SK-N-SH (cell line): ENCODE results near the gene CNTNAP5. TPM values are rescaled to one million over a fixed set of nuclear protein-coding genes. Genes with fewer than 3 reads are reported as not detected.

Experiments
- CTCF ChIA-PET: fragments of 300-600, 350-600 bp; formaldehyde crosslinking; extraction: SDS; loops from one replicate; lab custom pipeline; 2021; lab: Yijun Ruan, JAX
- POLR2A ChIA-PET: fragments of 350-600 bp; sonication (Branson Sonifier 250); formaldehyde crosslinking; extraction: SDS; loops from one replicate; lab custom pipeline; 2020; ENCODE audit warnings: antibody characterized with exemption, inconsistent platforms; lab: Yijun Ruan, JAX
- DNase-seq: peaks from one replicate; pipeline ENCODE4 v3.0.0; 2012
- H2AFZ ChIP-seq: fragments of 200-600 bp; sonication (generic); 2 replicates; pipeline ENCODE4 v1.8.1; 2016; ENCODE audit warnings: antibody characterized with exemption, mild to moderate bottlenecking, low read depth
- H3F3A ChIP-seq: fragments of 200-600 bp; sonication (generic); replicated peaks from 2 replicates; pipeline ENCODE3; 2016; ENCODE audit warnings: antibody characterized with exemption, mild to moderate bottlenecking; ENCODE audit not compliant: insufficient read depth
- H3K27ac ChIP-seq, 2 experiments: fragments of 200-500 bp in 1 of 2; fragments of 200-600 bp in 1 of 2; sonication (Bioruptor generic) in 1 of 2; sonication (generic), shearing (Covaris generic) in 1 of 2; 2 replicates each; pipeline versions ENCODE4 v1.5.1 to v1.6.1; 2014 to 2016; ENCODE audit warnings: low read depth in 2 of 2, inconsistent platforms in 1 of 2, low read length in 1 of 2, mild to moderate bottlenecking in 1 of 2, mixed read lengths in 1 of 2
- H3K27me3 ChIP-seq: fragments of 200-600 bp; sonication (generic), shearing (Covaris generic); 2 replicates; pipeline ENCODE4 v1.6.1; 2016; ENCODE audit warnings: mixed run types; ENCODE audit not compliant: insufficient read depth
- H3K36me3 ChIP-seq, 2 experiments: fragments of 200-500 bp in 1 of 2; fragments of 200-600 bp in 1 of 2; sonication (Bioruptor generic) in 1 of 2; sonication (generic) in 1 of 2; replicated peaks in 1 of 2; 2 replicates each; pipeline versions ENCODE3 to v1.5.1; 2014 to 2016; ENCODE audit warnings: low read length in 1 of 2, mild to moderate bottlenecking in 1 of 2; ENCODE audit not compliant: insufficient read depth in 2 of 2, control insufficient read depth in 1 of 2
- H3K4me1 ChIP-seq, 2 experiments: fragments of 200-500 bp in 1 of 2; fragments of 200-600 bp in 1 of 2; sonication (Bioruptor generic) in 1 of 2; sonication (generic), shearing (Covaris generic) in 1 of 2; 2 replicates each; pipeline versions ENCODE4 v1.5.1 to v1.6.1; 2014 to 2016; ENCODE audit warnings: low read depth in 1 of 2, low read length in 1 of 2, mixed run types in 1 of 2; ENCODE audit not compliant: insufficient read depth in 2 of 2, control insufficient read depth in 1 of 2
- H3K4me2 ChIP-seq: fragments of 200-600 bp; sonication (generic), shearing (Covaris generic); 2 replicates; pipeline ENCODE4 v1.6.1; 2017; ENCODE audit warnings: mixed run types
- H3K4me3 ChIP-seq, 2 experiments: fragments of 200-500 bp in 1 of 2; fragments of 200-600 bp in 1 of 2; sonication (Bioruptor generic) in 1 of 2; sonication (generic), shearing (Covaris generic) in 1 of 2; 2 replicates each; pipeline versions ENCODE4 v1.5.1 to v1.8.1; 2014 to 2016; ENCODE audit warnings: low read depth in 2 of 2, inconsistent platforms in 1 of 2, low read length in 1 of 2, mild to moderate bottlenecking in 1 of 2, mixed read lengths in 1 of 2, moderate library complexity in 1 of 2
- H3K79me2 ChIP-seq: fragments of 200-600 bp; sonication (generic); 2 replicates; pipeline ENCODE4 v1.8.1; 2017; ENCODE audit warnings: mild to moderate bottlenecking; ENCODE audit not compliant: insufficient read depth
- H3K9ac ChIP-seq: fragments of 200-600 bp; sonication (generic); 2 replicates; pipeline ENCODE4 v1.6.1; 2017; ENCODE audit warnings: mixed run types
- H3K9me2 ChIP-seq: fragments of 200-600 bp; sonication (generic); 2 replicates; pipeline ENCODE4 v1.6.1; 2017; ENCODE audit warnings: mixed run types
- H3K9me3 ChIP-seq: fragments of 200-600 bp; sonication (generic); 2 replicates; pipeline ENCODE4 v1.6.1; 2017; ENCODE audit warnings: mixed run types, mild to moderate bottlenecking, moderate library complexity
- H4K20me1 ChIP-seq: fragments of 200-600 bp; sonication (generic); 2 replicates; pipeline ENCODE4 v1.6.1; 2017; ENCODE audit warnings: mild to moderate bottlenecking, mixed run types; ENCODE audit not compliant: insufficient read depth
- CHD2 ChIP-seq: fragments of 150-350 bp; IDR thresholded peaks from 2 replicates; pipeline ENCODE4 v1.6.1; 2018; ENCODE audit warnings: low read length; ENCODE audit not compliant: partially characterized antibody
- ELF1 ChIP-seq: IDR thresholded peaks from 2 replicates; pipeline ENCODE4 v1.4.0; 2012
- FOSL2 ChIP-seq: IDR thresholded peaks from 2 replicates; pipeline ENCODE4 v1.4.0; 2012; ENCODE audit warnings: low read depth, mild to moderate bottlenecking, moderate library complexity, borderline replicate concordance
- FOXJ3 ChIP-seq: sonication (generic); formaldehyde crosslinking; IDR thresholded peaks from 2 replicates; pipeline ENCODE4 v1.5.1; 2020; ENCODE audit warnings: mild to moderate bottlenecking, missing genetic modification reagents
- JUND ChIP-seq: IDR thresholded peaks from 2 replicates; pipeline ENCODE4 v1.4.0; 2012
- MAX ChIP-seq: IDR thresholded peaks from 2 replicates; pipeline ENCODE4 v1.4.0; 2012; ENCODE audit warnings: low read depth
- MEF2A ChIP-seq: IDR thresholded peaks from 2 replicates; pipeline ENCODE4 v1.4.0; 2012; ENCODE audit warnings: low read depth, borderline replicate concordance
- SIN3A ChIP-seq: IDR thresholded peaks from 2 replicates; pipeline ENCODE4 v1.6.1; 2012; ENCODE audit warnings: low read depth, mild to moderate bottlenecking, low read length, moderate library complexity, borderline replicate concordance
- TAF1 ChIP-seq: IDR thresholded peaks from 2 replicates; pipeline ENCODE4 v1.6.1; 2012; ENCODE audit warnings: low read depth, mild to moderate bottlenecking, low read length, moderate library complexity, borderline replicate concordance
- TEAD4 ChIP-seq: IDR thresholded peaks from 2 replicates; pipeline ENCODE4 v1.4.0; 2012; ENCODE audit warnings: mild to moderate bottlenecking, borderline replicate concordance; ENCODE audit not compliant: insufficient read depth
- USF2 ChIP-seq: fragments of 150-350 bp; IDR thresholded peaks from 2 replicates; pipeline ENCODE4 v1.6.1; 2017; ENCODE audit warnings: antibody characterized with exemption, low read length, low read depth, borderline replicate concordance
- WGBS: methylation state at CpG from one replicate; pipeline ENCODE4 v1.1.6; 2017; ENCODE audit warnings: low lambda C conversion rate; 5-methylcytosine and 5-hydroxymethylcytosine counted together
- polyA plus RNA-seq, 3 experiments: library from polyadenylated mRNA; depleted of rRNA; stranded (reverse); fragments of >200 nt; gene quantifications; 2 replicates each; pipeline ENCODE4 v1.2.3, GENCODE V29; 2012
- TF ChIP-seq, protein P1 (sequence below): IDR thresholded peaks from 2 replicates; pipeline ENCODE4 v1.4.0; 2012; ENCODE audit warnings: low read depth, borderline replicate concordance

CNTNAP5 gene
- polyA plus RNA-seq, 1 of the 3 experiments (the other 2 are of a cell fraction): 0.08 TPM

GRCh38 chr2:124092651-124093050 is 67.6 kb downstream of the CNTNAP5 start (continued):
- no peak for TF ChIP-seq FOXJ3 (CRISPR knock-in tag)
- no peak for TF ChIP-seq TAF1
- no peak for TF ChIP-seq CHD2
- no peak for TF ChIP-seq TEAD4
- TF ChIP-seq FOSL2: no peak
- TF ChIP-seq SIN3A: no peak

GRCh38 chr2:124104914-124105313 is 79.8 kb downstream of the CNTNAP5 start:
- Histone ChIP-seq H3K9ac (no peak overlapping the region), H3K27ac (no peak overlapping the region), H3F3A (no peaks in the 10 kb centered on the region), H3K9me3 (no peaks in the 10 kb centered on the region), H2AFZ (no peak overlapping the region), H4K20me1 (no peaks in the 10 kb centered on the region), H3K4me2 (no peak overlapping the region), H3K4me1 (no peaks in the 10 kb centered on the region; a peak in 1 of 4 replicates), H3K4me3 (no peak overlapping the region), H3K27me3 (no peaks in the 10 kb centered on the region), H3K9me2 (no peaks in the 10 kb centered on the region; the same call in none of the 2 replicates), H3K36me3 (no peaks in the 10 kb centered on the region), H3K79me2 (no peaks in the 10 kb centered on the region)
- TF ChIP-seq ELF1: no peak
- DNase-seq: no peak
- ChIA-PET POLR2A (no interaction called here), CTCF (no interaction called here)
- WGBS: 14% methylated on average over 1 of the region's 1 CpG

DNA sequence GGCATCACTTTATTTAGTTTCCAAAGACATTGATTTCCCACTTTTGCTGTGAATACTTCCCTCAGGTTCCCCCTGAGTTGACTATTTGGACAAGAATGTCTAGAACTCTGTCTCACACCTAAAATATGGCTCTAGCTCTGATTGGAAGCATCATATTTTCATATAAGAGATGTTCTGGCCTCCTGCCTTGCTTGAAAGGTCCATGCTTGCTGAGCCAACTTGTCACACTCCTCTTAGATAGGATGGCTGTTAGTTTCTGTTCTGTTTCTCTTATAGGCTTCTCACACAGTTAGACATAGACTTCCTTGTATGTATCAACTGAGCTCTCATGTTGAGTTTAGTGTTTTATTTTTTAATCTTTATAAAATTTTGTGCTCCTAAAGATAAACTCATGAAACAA is 87.1 kb downstream of the CNTNAP5 start:
- TF ChIP-seq, protein P1, sequence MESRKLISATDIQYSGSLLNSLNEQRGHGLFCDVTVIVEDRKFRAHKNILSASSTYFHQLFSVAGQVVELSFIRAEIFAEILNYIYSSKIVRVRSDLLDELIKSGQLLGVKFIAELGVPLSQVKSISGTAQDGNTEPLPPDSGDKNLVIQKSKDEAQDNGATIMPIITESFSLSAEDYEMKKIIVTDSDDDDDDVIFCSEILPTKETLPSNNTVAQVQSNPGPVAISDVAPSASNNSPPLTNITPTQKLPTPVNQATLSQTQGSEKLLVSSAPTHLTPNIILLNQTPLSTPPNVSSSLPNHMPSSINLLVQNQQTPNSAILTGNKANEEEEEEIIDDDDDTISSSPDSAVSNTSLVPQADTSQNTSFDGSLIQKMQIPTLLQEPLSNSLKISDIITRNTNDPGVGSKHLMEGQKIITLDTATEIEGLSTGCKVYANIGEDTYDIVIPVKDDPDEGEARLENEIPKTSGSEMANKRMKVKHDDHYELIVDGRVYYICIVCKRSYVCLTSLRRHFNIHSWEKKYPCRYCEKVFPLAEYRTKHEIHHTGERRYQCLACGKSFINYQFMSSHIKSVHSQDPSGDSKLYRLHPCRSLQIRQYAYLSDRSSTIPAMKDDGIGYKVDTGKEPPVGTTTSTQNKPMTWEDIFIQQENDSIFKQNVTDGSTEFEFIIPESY: no peak
- TF ChIP-seq MEF2A (no peak), MAX (no peak), FOXJ3 (CRISPR knock-in tag) (no peak), JUND (no peak), USF2 (no peak)
- TF ChIP-seq, all 33 proteins: peak for 0
- POLR2A ChIA-PET: no interaction called here
- no peaks in the 10 kb centered on the region for H3K4me1 ChIP-seq
- no peak overlapping the region for H3K9ac ChIP-seq
- no peak overlapping the region for H3K4me2 ChIP-seq
- H3K36me3 ChIP-seq: no peaks in the 10 kb centered on the region
- CTCF ChIA-PET: interaction anchor here (0.7 kb wide), 1 partner anchor 11 kb away, joined by 4 read pairs; no protein-coding TSS in a partner anchor
- H3F3A ChIP-seq: no peaks in the 10 kb centered on the region
- no peaks in the 10 kb centered on the region for H4K20me1 ChIP-seq
- no peak for DNase-seq
- no peak overlapping the region for H3K27ac ChIP-seq
- no peaks in the 10 kb centered on the region for H3K27me3 ChIP-seq
- no peak overlapping the region for H2AFZ ChIP-seq
- H3K4me3 ChIP-seq: no peak overlapping the region
- no peaks in the 10 kb centered on the region for H3K9me3 ChIP-seq
- no peaks in the 10 kb centered on the region for H3K79me2 ChIP-seq
- no peaks in the 10 kb centered on the region for H3K9me2 ChIP-seq
